Heart left ventricle (tissue), 13 donors: ENCODE results near the gene FRMPD4.

Experiments used
- POLR2A ChIP-seq, 2 donors: fragments of 450-650 bp; IDR thresholded peaks; one replicate each; pipeline ENCODE4 v1.6.1; 2017; ENCODE audit warnings: antibody characterized with exemption in 2 of 2, mild to moderate bottlenecking in 2 of 2, moderate library complexity in 2 of 2
- TF ChIP-seq, protein P1 (sequence below), 12 donors: fragments of 200-600 bp; sonication (generic) in 4 of 12; IDR thresholded peaks; one replicate each; pipeline versions ENCODE4 v1.5.0 to v1.8.0; 2018 to 2022; ENCODE audit warnings: antibody characterized with exemption in 12 of 12, mild to moderate bottlenecking in 5 of 12
- donor health status: ischemic (EF 13 %, LVEDD 7.1; RV severe dilation, severe dysfunction).
- donor health status: DM: no; HTN: yes; CAD: no.
- donor health status: DM: no; HTN: no; CAD: no.
- donor health status: ischemic (EF 25% LVEDD 6.9; RV normal size, moderate dysfunction).
- donor health status: ischemic (EF 25% LVEDD 5.7; RV mildly dilated, moderate dysfunction).
- donor health status: ischemic (EF 35%, LVEDD 5.7; RV mildly dilated, moderate dysfunction).
- donor health status: nonischemic (EF 11% LVEDD 7.7; RV severe dilation, severe dysfunction).
- donor health status: DM: yes; HTN: yes; CAD: no.
- donor health status: PGD.
- donor health status: ischemic (EF 29% LVEDD 5.4; RV normal size, mild dysfunction).
- donor health status: nonischemic (EF 23%, LVEDD 6.1; RV moderate dilation, normal function).

DNA sequence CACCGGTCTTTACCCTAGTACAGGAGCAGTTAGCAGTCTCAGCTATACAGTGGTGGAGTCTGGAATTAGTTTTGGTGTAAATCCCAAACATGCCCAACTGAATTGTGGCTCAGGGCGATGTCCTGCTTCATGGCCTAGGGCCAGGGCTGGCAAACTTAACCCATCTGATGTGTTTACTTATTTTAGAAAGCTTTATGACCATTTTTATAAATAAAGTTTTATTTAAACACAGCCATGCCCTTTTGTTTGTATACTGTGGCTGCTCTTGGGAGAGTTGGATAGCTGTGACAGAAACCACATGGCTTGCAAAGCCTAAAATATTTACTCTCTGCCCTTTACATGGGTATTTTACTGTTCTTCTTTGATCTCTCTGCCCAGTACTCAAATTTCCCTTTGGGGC lies 7.1 kb downstream of the FRMPD4 start:
- no peak for TF ChIP-seq POLR2A (IDR thresholded peaks at IDR 0.05)
- TF ChIP-seq, protein P1, sequence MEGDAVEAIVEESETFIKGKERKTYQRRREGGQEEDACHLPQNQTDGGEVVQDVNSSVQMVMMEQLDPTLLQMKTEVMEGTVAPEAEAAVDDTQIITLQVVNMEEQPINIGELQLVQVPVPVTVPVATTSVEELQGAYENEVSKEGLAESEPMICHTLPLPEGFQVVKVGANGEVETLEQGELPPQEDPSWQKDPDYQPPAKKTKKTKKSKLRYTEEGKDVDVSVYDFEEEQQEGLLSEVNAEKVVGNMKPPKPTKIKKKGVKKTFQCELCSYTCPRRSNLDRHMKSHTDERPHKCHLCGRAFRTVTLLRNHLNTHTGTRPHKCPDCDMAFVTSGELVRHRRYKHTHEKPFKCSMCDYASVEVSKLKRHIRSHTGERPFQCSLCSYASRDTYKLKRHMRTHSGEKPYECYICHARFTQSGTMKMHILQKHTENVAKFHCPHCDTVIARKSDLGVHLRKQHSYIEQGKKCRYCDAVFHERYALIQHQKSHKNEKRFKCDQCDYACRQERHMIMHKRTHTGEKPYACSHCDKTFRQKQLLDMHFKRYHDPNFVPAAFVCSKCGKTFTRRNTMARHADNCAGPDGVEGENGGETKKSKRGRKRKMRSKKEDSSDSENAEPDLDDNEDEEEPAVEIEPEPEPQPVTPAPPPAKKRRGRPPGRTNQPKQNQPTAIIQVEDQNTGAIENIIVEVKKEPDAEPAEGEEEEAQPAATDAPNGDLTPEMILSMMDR (IDR thresholded peaks at IDR 0.05) = no peak
